Hepatocyte (in vitro differentiated cells): ENCODE measurements around the gene FLOT1. TPM values are rescaled to one million over a fixed set of nuclear protein-coding genes. Genes with fewer than 3 reads are reported as not detected.

Source experiments
- DNase-seq: peaks from one replicate; pipeline ENCODE4 v3.0.0-alpha.2; 2016; ENCODE audit warnings: low spot score
- H2AFZ ChIP-seq: fragments of 200-600 bp; sonication (generic); 2 replicates; pipeline ENCODE4 v1.6.0; 2016; ENCODE audit warnings: antibody characterized with exemption, mild to moderate bottlenecking
- H3K27ac ChIP-seq: fragments of 200-600 bp; sonication (generic); 2 replicates; pipeline ENCODE4 v1.5.1; 2016; ENCODE audit warnings: mild to moderate bottlenecking
- H3K27me3 ChIP-seq: fragments of 200-600 bp; sonication (generic); 2 replicates; pipeline ENCODE4 v1.6.1; 2016
- H3K36me3 ChIP-seq: fragments of 200-600 bp; sonication (generic); replicated peaks from 2 replicates; pipeline ENCODE4 v1.5.1; 2016; ENCODE audit warnings: low read depth; ENCODE audit not compliant: insufficient read depth
- H3K4me1 ChIP-seq: fragments of 200-600 bp; sonication (generic); 2 replicates; pipeline ENCODE4 v1.5.1; 2016; ENCODE audit warnings: mild to moderate bottlenecking, moderate library complexity; ENCODE audit not compliant: insufficient read depth
- H3K4me2 ChIP-seq: fragments of 200-600 bp; sonication (generic); 2 replicates; pipeline ENCODE4 v1.6.0; 2016
- H3K4me3 ChIP-seq: fragments of 200-600 bp; sonication (generic); 2 replicates; pipeline ENCODE4 v1.5.1; 2016; ENCODE audit warnings: mild to moderate bottlenecking
- H3K79me2 ChIP-seq: fragments of 200-600 bp; sonication (generic); 2 replicates; pipeline ENCODE4 v1.6.0; 2017; ENCODE audit warnings: mild to moderate bottlenecking
- H3K9me2 ChIP-seq: fragments of 200-600 bp; sonication (generic); replicated peaks from 2 replicates; pipeline ENCODE4 v1.6.0; 2017; ENCODE audit warnings: mild to moderate bottlenecking; ENCODE audit not compliant: insufficient read depth
- H3K9me3 ChIP-seq: fragments of 200-600 bp; sonication (generic); 2 replicates; pipeline ENCODE4 v1.5.1; 2016; ENCODE audit warnings: low read depth, mild to moderate bottlenecking
- H4K20me1 ChIP-seq: fragments of 200-600 bp; sonication (generic); 2 replicates; pipeline ENCODE4 v1.6.0; 2016; ENCODE audit warnings: mild to moderate bottlenecking; ENCODE audit not compliant: insufficient read depth, poor library complexity, severe bottlenecking
- CTCF ChIP-seq: fragments of 200-600 bp; sonication (generic); IDR thresholded peaks from 2 replicates; pipeline ENCODE4 v1.5.1; 2016; ENCODE audit warnings: antibody characterized with exemption, mild to moderate bottlenecking; ENCODE audit not compliant: poor library complexity
- EZH2 ChIP-seq: fragments of 200-600 bp; sonication (generic); IDR thresholded peaks from 2 replicates; pipeline ENCODE4 v1.6.1; 2016; ENCODE audit warnings: antibody characterized with exemption, mild to moderate bottlenecking, borderline replicate concordance
- EZH2phosphoT487 ChIP-seq: fragments of 200-600 bp; sonication (generic); IDR thresholded peaks from one replicate; pipeline ENCODE4 v1.6.1; 2018; ENCODE audit warnings: antibody characterized with exemption, mild to moderate bottlenecking, low read depth, moderate library complexity; ENCODE audit not compliant: unreplicated experiment, severe bottlenecking
- WGBS: methylation state at CpG from one replicate; pipeline ENCODE4 v1.1.6; 2016; ENCODE audit warnings: low lambda C conversion rate; ENCODE audit errors: missing lambda C conversion rate; 5-methylcytosine and 5-hydroxymethylcytosine counted together
- polyA plus RNA-seq: library from polyadenylated mRNA; unstranded; fragments of >200 nt; fragmentation: Nextera tagmentation; extraction: Ambion mirVana; gene quantifications from 2 replicates; pipeline ENCODE4 v1.2.1, GENCODE V29; 2016
- total RNA-seq: library from RNA; depleted of rRNA; stranded (reverse); fragments of >200 nt; gene quantifications from 2 replicates; pipeline ENCODE4 v1.2.3, GENCODE V29; 2014

FLOT1 gene
- total and polyA plus RNA-seq, 2 experiments from 2014 or later, result 93.5 to 144 TPM

GRCh38 chr6:30763618-30764489, 21.4 kb upstream of the FLOT1 start:
- WGBS, result 29% methylated on average over 8 of the region's 8 CpGs
- H3K27ac ChIP-seq, result peak overlapping the region; percentile 94
- H3K9me3 ChIP-seq, result no peaks in the 10 kb centered on the region
- H3K36me3 ChIP-seq, result no peaks in the 10 kb centered on the region
- peak; percentile 70 for DNase-seq
- H3K27me3 ChIP-seq, result no peaks in the 10 kb centered on the region
- H3K9me2 ChIP-seq, result no peaks in the 10 kb centered on the region
- H4K20me1 ChIP-seq, result no peaks in the 10 kb centered on the region
- peak overlapping the region; percentile 53 for H3K4me2 ChIP-seq
- H2AFZ ChIP-seq, result peak overlapping the region; percentile 7
- TF ChIP-seq CTCF (peak; percentile 29), EZH2 (no peak), EZH2phosphoT487 (no peak)
- H3K4me1 ChIP-seq, result peaks cover 27% of the 10 kb centered on the region
- H3K4me3 ChIP-seq, result no peak overlapping the region
- H3K79me2 ChIP-seq, result no peaks in the 10 kb centered on the region

- peaks cover 20% of the 10 kb centered on the region for H3K4me1 ChIP-seq
- no peak for TF ChIP-seq CTCF
- no peak for TF ChIP-seq EZH2phosphoT487
- no peak for TF ChIP-seq EZH2
- H3K4me2 ChIP-seq, result peak overlapping the region; percentile 53
- no peaks in the 10 kb centered on the region for H4K20me1 ChIP-seq
- WGBS, result 96% methylated on average over 1 of the region's 1 CpG
- no peak overlapping the region for H3K4me3 ChIP-seq
- H3K27me3 ChIP-seq, result no peaks in the 10 kb centered on the region
- no peaks in the 10 kb centered on the region for H3K9me3 ChIP-seq
- H3K36me3 ChIP-seq, result no peaks in the 10 kb centered on the region
- H2AFZ ChIP-seq, result no peak overlapping the region
- H3K9me2 ChIP-seq, result no peaks in the 10 kb centered on the region
- H3K79me2 ChIP-seq, result no peaks in the 10 kb centered on the region
- H3K27ac ChIP-seq, result peak overlapping the region; percentile 94
- peak; percentile 5 for DNase-seq
These were observed 20.7 kb upstream of the FLOT1 start for GRCh38 chr6:30763155-30763617.

GRCh38 chr6:30761791-30762429, 19.4 kb upstream of the FLOT1 start:
- H3K9me3 ChIP-seq, result no peaks in the 10 kb centered on the region
- no peak for DNase-seq
- H3K4me1 ChIP-seq, result peaks cover 20% of the 10 kb centered on the region
- no peak overlapping the region for H3K4me3 ChIP-seq
- H3K4me2 ChIP-seq, result no peak overlapping the region
- no peak overlapping the region for H3K27ac ChIP-seq
- no peak overlapping the region for H2AFZ ChIP-seq
- no peaks in the 10 kb centered on the region for H4K20me1 ChIP-seq
- TF ChIP-seq EZH2 (no peak), EZH2phosphoT487 (no peak), CTCF (no peak)
- H3K36me3 ChIP-seq, result no peaks in the 10 kb centered on the region
- H3K9me2 ChIP-seq, result no peaks in the 10 kb centered on the region
- H3K27me3 ChIP-seq, result no peaks in the 10 kb centered on the region
- no peaks in the 10 kb centered on the region for H3K79me2 ChIP-seq
- 96% methylated on average over 4 of the region's 4 CpGs for whole genome bisulfite sequencing
